GM18502 (cell line): ENCODE results near the gene SLC25A4.
A peak's percentile ranks its signal among the peaks of the same experiment; 100 is the strongest.

ENCODE experiments used
- ATAC-seq: cut with Tn5 transposase; IDR thresholded peaks from one replicate; pipeline ENCODE4 v1.9.1; 2021; ENCODE audit warnings: mild to moderate bottlenecking; ENCODE audit not compliant: unreplicated experiment, poor library complexity

Gene SLC25A4

GRCh38 chr4:185119927-185120630 is 23.0 kb upstream of the SLC25A4 start:
- ATAC-seq: no peak

DNA sequence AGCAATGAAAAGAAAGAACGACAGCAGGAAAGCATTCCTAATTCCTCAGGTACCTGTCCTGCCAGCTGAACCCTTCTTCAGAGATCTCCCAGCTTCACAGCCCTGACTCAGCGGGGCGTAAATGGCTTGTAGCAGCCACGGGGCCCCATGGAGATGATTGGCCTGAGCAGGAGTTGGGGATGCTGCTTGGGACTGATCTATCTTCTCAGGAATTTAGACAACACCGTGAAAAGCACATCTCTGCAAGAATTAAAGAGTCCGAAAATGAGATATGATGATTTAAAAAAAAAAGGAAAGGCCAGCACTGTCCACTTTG is 22.5 kb upstream of the SLC25A4 start:
- no peak for ATAC-seq

- ATAC-seq: peak; percentile 79
Observed at GRCh38 chr4:185122681-185123345, 20.3 kb upstream of the SLC25A4 start.

DNA sequence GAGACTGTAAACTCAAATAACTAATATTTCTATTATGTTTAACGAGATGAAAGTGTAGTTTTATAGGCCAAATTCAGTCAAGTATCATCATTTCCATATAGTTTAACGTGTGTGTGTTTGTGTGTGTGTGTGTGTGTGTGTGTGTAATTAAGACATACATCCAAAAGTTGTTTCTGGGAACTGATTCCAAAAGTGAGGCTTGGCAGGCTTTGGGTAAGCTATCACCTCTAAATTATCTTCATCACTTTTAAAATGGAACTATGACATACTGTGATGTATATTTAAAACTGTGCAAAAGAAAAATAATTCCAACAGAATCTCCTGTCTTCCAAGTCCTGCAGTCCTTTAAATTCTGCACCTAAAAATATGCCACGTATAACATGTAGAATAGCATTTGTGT is 19.1 kb upstream of the SLC25A4 start:
- ATAC-seq: no peak

DNA sequence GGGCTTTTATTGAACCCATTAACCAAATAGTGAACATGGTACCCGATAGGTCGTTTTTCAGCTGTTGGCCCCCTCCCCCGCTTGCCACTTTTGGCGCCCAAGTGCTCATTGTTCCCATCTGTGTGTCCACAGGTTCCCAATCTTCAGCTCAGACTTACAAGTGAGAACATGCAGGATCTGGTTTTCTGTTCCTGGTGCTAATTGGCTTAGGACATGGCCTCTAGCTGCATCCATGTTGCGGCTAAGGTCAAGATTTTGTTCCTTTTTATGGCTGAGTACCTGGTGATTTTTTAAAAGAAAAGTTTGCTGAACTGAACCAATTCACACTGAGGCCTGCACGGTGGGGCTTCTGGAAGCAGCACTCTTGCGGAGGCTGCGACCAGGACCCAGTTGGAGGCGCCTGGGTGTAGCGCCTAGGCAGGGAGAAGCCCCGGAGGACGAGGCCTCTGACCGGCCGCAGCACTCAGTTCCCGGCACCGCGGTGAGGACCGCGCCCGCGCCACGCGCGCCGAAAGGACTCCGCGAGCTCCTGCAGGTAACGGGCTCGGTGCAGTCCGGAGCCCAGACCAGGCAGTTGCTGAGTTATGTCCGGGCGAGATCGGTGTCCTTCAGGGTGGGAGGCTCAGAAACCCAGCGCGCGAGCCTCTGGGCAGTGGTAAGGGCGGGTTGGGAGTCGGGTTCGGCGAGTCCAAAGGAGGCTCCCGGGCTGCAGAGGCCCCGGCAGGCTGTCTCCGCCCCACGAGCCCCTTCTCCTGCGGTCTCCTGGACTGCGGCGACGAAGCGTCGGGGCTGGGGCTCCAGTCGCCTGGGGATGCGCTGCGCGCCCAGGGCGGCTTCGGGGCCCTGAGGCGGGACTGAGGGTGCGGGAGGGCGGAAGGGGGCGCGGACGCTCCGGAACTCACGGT is 15.8 kb upstream of the SLC25A4 start:
- no peak for ATAC-seq

- peak; percentile 69 for ATAC-seq
Observed at GRCh38 chr4:185128272-185129119, 14.6 kb upstream of the SLC25A4 start.

GRCh38 chr4:185134307-185134869 is 8.7 kb upstream of the SLC25A4 start:
- no peak for ATAC-seq

- no peak for ATAC-seq
Observed at GRCh38 chr4:185137233-185137925, 5.7 kb upstream of the SLC25A4 start.

DNA sequence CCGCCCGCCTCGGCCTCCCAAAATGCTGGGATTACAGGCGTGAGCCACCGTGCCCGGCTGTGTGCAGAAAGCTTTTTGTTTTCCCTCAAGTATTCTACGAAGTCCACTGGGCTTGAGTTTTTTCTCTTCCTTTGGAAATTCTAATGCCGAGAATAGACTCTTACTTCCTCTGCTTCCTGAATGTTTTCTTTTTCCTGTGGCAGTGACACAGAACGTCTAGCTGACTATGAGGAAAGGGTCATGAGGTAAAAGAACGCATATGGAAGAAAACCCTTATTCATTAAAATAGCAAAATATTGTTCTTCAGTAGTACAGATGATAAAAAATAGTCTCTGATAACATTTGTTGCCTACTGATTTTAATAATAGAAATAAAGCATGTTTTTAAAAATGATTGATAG is 4.9 kb upstream of the SLC25A4 start:
- no peak for ATAC-seq

DNA sequence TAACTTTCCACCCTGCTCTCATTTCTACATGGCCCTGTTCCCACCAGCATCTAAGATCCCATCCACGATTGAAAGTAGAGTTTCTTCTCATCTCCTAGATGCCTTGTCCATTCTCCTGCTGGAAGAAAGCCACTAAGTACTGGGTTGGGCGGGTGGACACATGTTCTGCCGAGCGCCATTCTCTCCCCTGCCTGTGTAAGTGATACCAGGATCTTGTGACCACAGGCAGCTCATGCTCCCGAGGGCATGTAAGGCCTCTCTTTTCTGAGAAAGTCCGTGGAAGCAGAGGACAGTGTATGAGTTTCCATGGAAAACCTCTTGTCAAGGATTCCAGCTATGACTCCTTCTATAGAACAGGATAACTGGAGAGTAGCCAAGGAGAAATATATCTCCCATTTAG is 3.3 kb upstream of the SLC25A4 start:
- ATAC-seq: no peak

DNA sequence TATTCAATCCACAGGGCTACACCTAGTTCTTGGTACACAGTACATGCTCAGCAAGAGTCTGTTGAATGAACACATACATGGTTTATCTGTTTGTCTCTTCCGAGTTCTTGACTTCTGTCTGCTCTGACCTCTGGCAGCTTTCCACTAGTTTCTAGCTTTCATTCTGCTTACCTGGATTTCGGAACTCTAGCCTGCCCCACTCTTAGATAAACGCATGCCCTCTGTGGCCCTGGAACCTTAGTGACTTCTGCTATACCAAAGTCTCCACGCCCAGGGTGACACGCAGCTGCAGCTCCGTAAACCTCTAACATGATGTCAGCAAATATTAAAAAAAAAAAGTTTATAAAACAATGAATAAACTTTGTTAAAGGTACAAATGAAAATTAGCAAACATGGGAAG is 1.3 kb upstream of the SLC25A4 start:
- no peak for ATAC-seq

DNA sequence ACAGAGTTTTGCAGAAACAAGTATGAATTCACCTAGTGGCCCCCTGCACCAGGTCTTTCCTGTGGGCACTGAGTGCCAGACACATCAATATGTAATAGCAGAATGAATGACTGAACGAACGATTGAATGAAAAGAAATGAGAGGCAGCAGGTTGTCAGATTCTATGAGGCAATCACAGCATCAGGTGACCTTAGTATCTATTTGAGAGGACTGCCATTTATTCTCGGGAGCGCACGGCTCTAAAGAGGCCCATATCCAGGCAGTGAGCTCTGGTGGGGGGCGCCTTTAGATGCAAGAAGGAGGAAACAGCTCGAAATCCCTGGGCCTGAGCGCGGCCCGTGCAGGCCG is 528 bp upstream of the SLC25A4 start:
- no peak for ATAC-seq

DNA sequence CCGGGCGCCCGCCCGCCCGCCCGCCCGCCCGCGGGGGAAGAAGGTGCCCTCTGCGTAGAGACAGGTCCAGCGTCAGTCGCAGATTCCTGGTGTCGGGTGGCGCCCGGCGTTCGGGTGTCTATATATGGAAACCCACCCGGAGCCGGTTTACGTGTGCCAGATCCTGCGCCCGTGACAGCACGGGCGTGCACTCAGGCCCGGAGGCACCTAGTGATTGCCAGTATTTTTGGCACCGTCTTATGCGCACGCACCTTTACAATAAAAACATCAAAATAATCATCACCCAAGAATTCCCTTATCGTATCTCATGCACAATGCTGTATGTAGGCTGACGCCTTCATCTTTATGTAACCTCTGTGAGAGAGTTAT is 519 bp downstream of the SLC25A4 start:
- ATAC-seq: peak; percentile 35

DNA sequence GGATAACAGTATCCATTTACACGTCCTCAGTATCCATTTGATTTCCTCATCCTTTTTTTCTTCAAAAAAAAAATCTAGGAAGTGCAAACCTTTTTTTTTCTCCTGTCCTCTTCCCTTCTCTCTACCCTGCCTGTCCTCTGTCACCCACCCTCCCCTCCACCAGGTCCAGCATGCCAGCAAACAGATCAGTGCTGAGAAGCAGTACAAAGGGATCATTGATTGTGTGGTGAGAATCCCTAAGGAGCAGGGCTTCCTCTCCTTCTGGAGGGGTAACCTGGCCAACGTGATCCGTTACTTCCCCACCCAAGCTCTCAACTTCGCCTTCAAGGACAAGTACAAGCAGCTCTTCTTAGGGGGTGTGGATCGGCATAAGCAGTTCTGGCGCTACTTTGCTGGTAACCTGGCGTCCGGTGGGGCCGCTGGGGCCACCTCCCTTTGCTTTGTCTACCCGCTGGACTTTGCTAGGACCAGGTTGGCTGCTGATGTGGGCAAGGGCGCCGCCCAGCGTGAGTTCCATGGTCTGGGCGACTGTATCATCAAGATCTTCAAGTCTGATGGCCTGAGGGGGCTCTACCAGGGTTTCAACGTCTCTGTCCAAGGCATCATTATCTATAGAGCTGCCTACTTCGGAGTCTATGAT is 1.7 kb downstream of the SLC25A4 start:
- ATAC-seq: no peak

DNA sequence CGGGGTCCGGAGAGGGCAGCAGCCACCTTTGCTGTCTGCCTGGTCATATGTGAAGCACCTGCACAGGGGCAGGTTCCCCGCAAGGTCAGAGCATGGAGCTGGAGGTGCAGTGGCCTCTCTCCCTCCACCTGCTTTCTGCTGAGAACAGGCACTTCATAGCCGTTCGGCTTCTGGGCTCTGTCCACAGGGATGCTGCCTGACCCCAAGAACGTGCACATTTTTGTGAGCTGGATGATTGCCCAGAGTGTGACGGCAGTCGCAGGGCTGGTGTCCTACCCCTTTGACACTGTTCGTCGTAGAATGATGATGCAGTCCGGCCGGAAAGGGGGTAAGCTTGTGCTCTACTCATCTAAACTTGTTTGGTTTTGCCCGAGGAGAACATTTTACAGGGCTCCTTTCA is 2.5 kb downstream of the SLC25A4 start:
- ATAC-seq: no peak

- no peak for ATAC-seq
Observed at GRCh38 chr4:185149392-185149791, 6.3 kb downstream of the SLC25A4 start.

GRCh38 chr4:185151296-185151695 is 8.2 kb downstream of the SLC25A4 start:
- no peak for ATAC-seq

- ATAC-seq: peak; percentile 96
Observed at GRCh38 chr4:185165605-185166063, 22.6 kb downstream of the SLC25A4 start.

DNA sequence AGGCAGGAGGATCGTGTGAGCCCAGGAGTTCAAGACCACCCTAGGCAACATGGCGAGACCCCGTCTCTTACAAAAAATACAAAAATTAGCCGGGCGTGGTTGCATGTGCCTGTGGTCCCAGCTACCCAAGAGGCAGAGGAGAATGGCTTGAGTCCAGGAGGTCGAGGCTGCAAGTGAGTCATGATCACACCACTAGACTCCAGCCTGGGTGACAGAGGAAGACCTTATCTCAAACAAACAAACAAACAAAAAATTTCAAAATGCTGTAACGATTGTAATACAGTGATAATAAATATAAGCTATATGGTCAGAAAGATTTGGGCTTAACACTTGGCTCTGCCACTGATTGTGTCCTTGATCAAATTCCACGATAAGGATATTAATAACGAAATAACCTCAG is 24.2 kb downstream of the SLC25A4 start:
- ATAC-seq: no peak
